Kasumi-1 (cell line): Measurements from ENCODE around the gene YBX3.

ENCODE experiments used
- DNase-seq, 2 experiments: peaks; one replicate each; lab custom pipeline; 2025; lab: John Stamatoyannopoulos, UW

Gene YBX3

DNA sequence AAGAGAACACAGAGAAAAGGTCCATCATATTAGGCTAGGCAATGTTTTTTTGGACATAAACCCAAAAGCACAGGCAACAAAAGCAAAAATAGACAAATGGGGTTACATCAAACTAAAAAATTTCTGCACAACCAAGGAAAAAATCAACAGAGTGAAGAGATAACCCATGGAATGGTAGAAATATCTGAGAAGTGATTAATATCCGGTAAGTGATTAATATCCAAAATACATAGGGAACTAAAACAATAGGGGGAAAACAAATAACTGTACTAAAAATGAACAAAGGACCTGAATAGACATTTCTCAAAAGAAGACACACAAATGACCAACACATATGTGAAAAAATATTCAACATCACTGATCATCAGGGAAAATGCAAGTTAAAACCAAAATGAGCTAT, 53.6 kb downstream of the YBX3 start:
- no peak for DNase-seq

DNA sequence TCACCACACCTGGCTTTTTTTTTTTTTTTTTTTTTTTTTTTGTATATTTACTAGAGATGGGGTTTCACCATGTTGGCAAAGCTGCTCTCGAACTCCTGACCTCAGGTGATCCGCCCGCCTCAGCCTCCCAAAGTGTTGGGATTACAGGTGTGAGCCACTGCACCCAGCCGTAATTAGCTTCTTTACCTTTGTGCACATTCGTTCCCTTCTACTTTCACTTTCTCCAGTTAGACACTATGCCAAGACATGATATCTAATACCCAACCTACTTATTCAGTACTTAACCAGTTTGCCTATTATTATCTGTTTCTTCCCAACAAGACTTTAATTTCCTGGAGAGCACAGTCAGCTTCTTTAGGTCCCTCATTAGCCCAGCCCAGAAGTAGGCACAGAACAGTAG, 54.6 kb downstream of the YBX3 start:
- DNase-seq = no peak

DNA sequence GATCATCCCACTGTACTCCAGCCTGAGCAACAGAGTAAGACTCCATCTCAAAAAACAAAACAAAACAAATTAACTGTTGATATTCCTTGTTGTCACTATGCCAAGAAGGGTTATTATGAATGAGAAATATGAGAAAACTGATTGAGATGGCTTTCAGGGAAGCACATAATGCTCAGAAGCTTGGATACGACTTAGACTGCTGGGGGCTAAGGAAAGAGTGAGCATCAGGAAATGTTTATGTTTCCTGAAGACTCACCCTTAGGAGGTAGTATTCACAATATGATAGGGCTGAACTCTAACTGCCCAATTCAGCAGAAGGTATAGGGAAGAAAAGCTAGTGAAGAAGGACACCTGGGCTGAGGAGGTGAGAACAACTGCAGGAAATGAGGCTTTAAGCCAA, 55.5 kb downstream of the YBX3 start:
- no peak for DNase-seq

DNA sequence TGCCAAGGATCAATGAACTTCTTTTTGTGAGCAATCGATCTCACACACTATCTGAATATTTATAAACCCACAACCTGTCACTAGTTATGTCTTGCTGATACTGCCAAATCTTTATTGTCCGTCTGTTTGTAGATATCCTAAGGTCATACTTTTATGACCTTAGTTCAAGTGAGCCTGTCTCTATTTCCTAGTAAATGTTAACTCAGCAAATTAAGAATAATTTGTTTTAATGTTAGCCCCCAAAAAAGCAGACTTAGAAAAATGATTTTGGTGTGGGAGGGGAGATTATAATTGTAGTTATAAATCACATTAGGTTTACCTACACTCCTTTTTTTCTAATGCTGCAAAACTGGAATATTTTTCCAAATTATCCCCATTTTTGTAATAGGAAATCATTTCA, 58.6 kb downstream of the YBX3 start:
- DNase-seq = no peak

DNA sequence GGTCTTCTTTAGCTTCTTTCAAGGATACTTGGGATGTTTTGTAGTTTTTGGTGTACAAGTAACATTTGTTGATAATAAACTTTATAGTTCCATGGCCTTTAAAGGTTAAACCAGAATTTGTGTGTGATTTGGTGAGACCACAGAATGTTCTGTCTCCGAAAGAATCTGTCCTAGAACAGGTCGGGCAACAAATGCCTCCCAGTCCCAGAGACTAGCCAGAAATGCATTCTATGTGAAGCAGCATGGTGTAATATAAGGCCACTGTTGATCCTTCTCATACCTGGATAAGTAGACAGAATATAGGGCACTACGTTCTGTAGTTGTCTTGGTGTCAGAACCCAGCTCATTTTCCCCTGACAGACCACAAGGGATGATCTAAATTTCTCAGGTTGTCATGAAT, 59.3 kb downstream of the YBX3 start:
- DNase-seq = no peak

DNA sequence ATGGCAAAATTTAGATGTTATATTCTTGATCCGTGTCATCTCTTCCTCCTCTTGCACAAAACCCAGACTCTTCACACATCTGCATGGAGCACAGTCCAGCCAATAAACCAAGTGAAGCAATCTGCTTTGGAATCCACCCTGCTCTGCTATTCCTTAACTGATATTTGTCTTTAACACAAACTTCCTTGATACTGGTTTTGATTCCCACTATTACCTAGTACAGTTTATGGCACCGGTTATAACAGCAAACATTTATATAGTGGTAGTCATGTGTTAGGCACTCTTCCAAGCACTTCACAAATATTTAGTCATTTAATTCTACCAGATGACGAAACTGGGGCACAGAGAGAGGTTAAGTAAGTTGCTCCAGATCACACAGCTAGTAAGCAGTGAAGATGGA, 61.8 kb downstream of the YBX3 start:
- DNase-seq = no peak

DNA sequence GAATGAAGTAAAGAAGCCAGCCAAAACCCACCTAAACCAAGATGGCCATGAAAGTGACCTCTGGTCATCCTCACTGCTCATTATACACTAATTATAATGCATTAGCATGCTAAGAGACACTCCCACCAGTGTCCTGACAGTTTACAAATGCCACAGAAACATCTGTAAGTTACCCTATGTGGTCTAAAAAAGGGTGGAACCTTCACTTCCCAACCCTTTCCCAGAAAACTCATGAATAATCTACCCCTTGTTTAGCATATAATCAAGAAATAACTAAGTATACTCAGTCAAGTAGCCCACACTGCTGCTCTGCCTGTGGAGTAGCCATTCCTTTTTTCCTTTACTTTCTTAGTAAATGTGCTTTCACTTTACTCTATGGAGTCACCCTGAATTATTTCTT, 69.1 kb downstream of the YBX3 start:
- DNase-seq = no peak

DNA sequence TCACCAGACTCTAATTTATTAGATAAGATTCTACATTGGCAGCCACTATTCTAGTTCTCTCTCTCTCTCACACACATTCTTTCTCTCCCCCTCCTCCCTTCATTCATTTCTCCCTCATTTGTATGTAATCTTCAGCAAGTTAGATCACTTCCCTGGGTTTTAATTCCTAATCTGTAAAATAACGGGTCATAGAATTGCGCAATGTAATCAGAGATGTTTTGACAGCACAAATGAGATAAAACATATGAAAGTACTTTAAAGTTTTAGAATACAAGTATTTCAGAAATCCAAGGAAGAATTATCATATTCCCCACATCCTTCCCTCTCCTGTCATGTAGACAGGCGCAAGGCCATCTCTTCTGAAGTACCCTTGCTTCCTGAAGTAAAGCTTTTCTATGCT, 70.9 kb downstream of the YBX3 start:
- no peak for DNase-seq
